GM12878 (cell line): ENCODE results near the gene FPR1. TPM values are rescaled to one million over a fixed set of nuclear protein-coding genes. Genes with fewer than 3 reads are reported as not detected.

Experiments
- ATAC-seq: fragments of 200-7000 bp; cut with Tn5 transposase; 3 replicates; pipeline ENCODE4 v1.9.1; 2020; ENCODE audit warnings: mild to moderate bottlenecking, moderate library complexity
- BruUV-seq: library from RNA; stranded (reverse); fragments of 400-500 nt; replicated peaks from 2 replicates; lab custom pipeline; 2021; lab: Mats Ljungman, UMichigan
- CTCF ChIA-PET: fragments of 300-600 bp; sonication (Branson Sonifier 250); formaldehyde crosslinking; extraction: SDS; loops from one replicate; lab custom pipeline; 2021; ENCODE audit warnings: inconsistent platforms; lab: Yijun Ruan, JAX
- POLR2A ChIA-PET: fragments of 350-600 bp; formaldehyde crosslinking; extraction: SDS; loops from one replicate; lab custom pipeline; 2021; ENCODE audit warnings: inconsistent platforms; lab: Charles Lee
- RAD21 ChIA-PET: fragments of 300-600 bp; sonication (Branson Sonifier 250); formaldehyde crosslinking; loops from one replicate; lab custom pipeline; 2023; ENCODE audit warnings: antibody characterized with exemption; ENCODE audit not compliant: unreplicated experiment; lab: Charles Lee
- SMC1A ChIA-PET: fragments of 300-600 bp; sonication (Branson Sonifier 250); formaldehyde crosslinking; loops from one replicate; lab custom pipeline; 2023; ENCODE audit not compliant: unreplicated experiment, uncharacterized antibody; lab: Charles Lee
- DNase-seq: peaks from one replicate; pipeline ENCODE4 v3.0.0-alpha.2; 2011; ENCODE audit warnings: low read depth, low spot score
- FAIRE-seq: peaks from 3 replicates; lab custom pipeline; 2011; peaks lifted over from hg19 to GRCh38; lab: Jason Lieb, UNC
- H2AFZ ChIP-seq: 2 replicates; pipeline ENCODE4 v1.6.0; 2011; ENCODE audit warnings: low read depth, low read length, control low read depth; ENCODE audit not compliant: control insufficient read depth
- H3K27ac ChIP-seq: 2 replicates; pipeline ENCODE4 v1.5.1; 2011; ENCODE audit warnings: control low read depth; ENCODE audit not compliant: control insufficient read depth, insufficient read depth
- H3K27me3 ChIP-seq, 2 experiments: replicated peaks in 1 of 2; 2 replicates each; pipeline versions ENCODE4 v1.6.0 to v1.6.1; 2011; ENCODE audit warnings: low read length in 1 of 2; ENCODE audit not compliant: control insufficient read depth in 2 of 2, insufficient read depth in 2 of 2
- H3K36me3 ChIP-seq, 2 experiments: 2 replicates each; pipeline ENCODE4 v1.5.1; 2011; ENCODE audit warnings: low read length in 1 of 2; ENCODE audit not compliant: control insufficient read depth in 2 of 2, insufficient read depth in 2 of 2
- H3K4me1 ChIP-seq: 2 replicates; pipeline ENCODE4 v1.6.1; 2011; ENCODE audit warnings: mild to moderate bottlenecking, low read length, moderate library complexity, mixed read lengths; ENCODE audit not compliant: control insufficient read depth, insufficient read depth
- H3K4me2 ChIP-seq: 2 replicates; pipeline ENCODE4 v1.6.0; 2011; ENCODE audit warnings: control low read depth; ENCODE audit not compliant: control insufficient read depth, insufficient read depth
- H3K4me3 ChIP-seq: fragments of 200-600 bp; sonication (generic); 2 replicates; pipeline ENCODE4 v1.5.1; 2016
- H3K79me2 ChIP-seq: 2 replicates; pipeline ENCODE4 v1.6.0; 2011; ENCODE audit warnings: low read length; ENCODE audit not compliant: control insufficient read depth, insufficient read depth
- H3K9ac ChIP-seq: 2 replicates; pipeline ENCODE4 v1.8.0; 2011; ENCODE audit warnings: low read length, control low read depth, mixed read lengths; ENCODE audit not compliant: control insufficient read depth, insufficient read depth
- H3K9me3 ChIP-seq: replicated peaks from 3 replicates; pipeline ENCODE4 v1.5.1; 2011; ENCODE audit warnings: mild to moderate bottlenecking, low read length; ENCODE audit not compliant: control insufficient read depth, insufficient read depth
- H4K20me1 ChIP-seq: 2 replicates; pipeline ENCODE4 v1.6.0; 2011; ENCODE audit not compliant: control insufficient read depth, insufficient read depth
- BCLAF1 ChIP-seq: fragments of 450-650 bp; IDR thresholded peaks from 2 replicates; pipeline ENCODE4 v1.6.1; 2017; ENCODE audit warnings: antibody characterized with exemption, mild to moderate bottlenecking, moderate library complexity
- CBFB ChIP-seq: IDR thresholded peaks from 2 replicates; pipeline ENCODE4 v1.6.1; 2016; ENCODE audit warnings: antibody characterized with exemption, low read depth
- CHD1 ChIP-seq: IDR thresholded peaks from 2 replicates; pipeline ENCODE4 v1.6.1; 2012; ENCODE audit warnings: low read depth, low read length, improper control_type of control experiment
- E2F8 ChIP-seq: fragments of 450-650 bp; IDR thresholded peaks from 2 replicates; pipeline ENCODE4 v1.6.1; 2018; ENCODE audit warnings: mild to moderate bottlenecking, low read depth, moderate library complexity; ENCODE audit not compliant: partially characterized antibody
- ESRRA ChIP-seq: IDR thresholded peaks from 2 replicates; pipeline ENCODE4 v1.6.1; 2012; ENCODE audit warnings: mild to moderate bottlenecking, low read length, improper control_type of control experiment
- EZH2 ChIP-seq: IDR thresholded peaks from 2 replicates; pipeline ENCODE4 v1.6.1; 2012; ENCODE audit warnings: low read depth, mild to moderate bottlenecking, control low read depth, inconsistent platforms, low read length, borderline replicate concordance; ENCODE audit not compliant: control insufficient read depth
- SMARCA5 ChIP-seq: fragments of 450-650 bp; IDR thresholded peaks from 2 replicates; pipeline ENCODE4 v1.6.1; 2017; ENCODE audit warnings: mild to moderate bottlenecking
- STAT1 ChIP-seq: fragments of 450-650 bp; conservative IDR thresholded peaks from 2 replicates; pipeline ENCODE4 v1.6.1; 2014; ENCODE audit warnings: antibody characterized with exemption, mild to moderate bottlenecking
- STAT3 ChIP-seq: IDR thresholded peaks from 2 replicates; pipeline ENCODE4 v1.6.1; 2011; ENCODE audit warnings: low read depth, low read length, improper control_type of control experiment
- TAF1 ChIP-seq: IDR thresholded peaks from 2 replicates; pipeline ENCODE4 v1.6.1; 2011; ENCODE audit warnings: mild to moderate bottlenecking, low read depth, low read length, borderline replicate concordance
- TBL1XR1 ChIP-seq: IDR thresholded peaks from 2 replicates; pipeline ENCODE4 v1.6.1; 2012; ENCODE audit warnings: low read depth, low read length, improper control_type of control experiment
- USF2 ChIP-seq: IDR thresholded peaks from 2 replicates; pipeline ENCODE4 v1.6.1; 2011; ENCODE audit warnings: low read depth, low read length, improper control_type of control experiment, borderline replicate concordance
- ZBED1 ChIP-seq: IDR thresholded peaks from 2 replicates; pipeline ENCODE4 v1.6.1; 2016; ENCODE audit warnings: borderline replicate concordance
- WGBS: methylation state at CpG from one replicate; pipeline ENCODE4 v1.1.6; 2016; ENCODE audit warnings: low lambda C conversion rate; ENCODE audit not compliant: insufficient replicate concordance, insufficient coverage; ENCODE audit errors: missing lambda C conversion rate; 5-methylcytosine and 5-hydroxymethylcytosine counted together
- in situ Hi-C: fragments of 300-500 bp; cut with MboI; formaldehyde crosslinking; loops from 9 replicates; pipeline ENCODE4 v1.14.3; 2018; ENCODE audit warnings: mixed read lengths
- intact Hi-C: fragments of 100-400 bp; cut with micrococcal nuclease; formaldehyde crosslinking; loops from one replicate; pipeline ENCODE4 v1.14.2; 2022; ENCODE audit not compliant: unreplicated experiment
- polyA plus RNA-seq, 11 experiments: library from polyadenylated mRNA; depleted of rRNA in 4 of 11; unstranded in 6 of 11; stranded (reverse) in 5 of 11; fragments of >200 nt; fragmentation: Nextera tagmentation in 4 of 11; fragmentation: Illumina TruSeq in 1 of 11; extraction: Ambion mirVana in 4 of 11; extraction: Trizol in 1 of 11; gene quantifications; 1 replicate in 1 of 11; 2 replicates in 10 of 11; pipeline versions ENCODE4 v1.2.1 to v1.2.3, GENCODE V29; 2011 to 2016; ENCODE audit warnings: inconsistent platforms in 2 of 11, missing spikeins in 2 of 11, low read depth in 1 of 11
- total RNA-seq, 4 experiments: library from RNA; depleted of rRNA in 3 of 4; stranded (reverse); fragments of >200 nt in 3 of 4; fragmentation: Illumina TruSeq in 1 of 4; extraction: Trizol in 1 of 4; gene quantifications; 2 replicates each; pipeline versions ENCODE4 v1.2.1 to v1.2.3, GENCODE V29; 2013 to 2021

FPR1 gene
- total and polyA plus RNA-seq, 10 of the 15 experiments (the other 5 are each of a cell fraction or from before 2014, with no cell fraction given): not detected

- SMC1A ChIA-PET: no interaction called here
- in situ Hi-C loops (no loop called here), intact Hi-C loops (no loop called here)
- ATAC-seq (no peak), DNase-seq (no peak), FAIRE-seq (no peak)
- H3K4me1 ChIP-seq: no peaks in the 10 kb centered on the region; the same call in 1 of the 2 replicates
- H2AFZ ChIP-seq: no peak overlapping the region
- BruUV-seq: no TSS peak
- H3K79me2 ChIP-seq: peaks cover 3% of the 10 kb centered on the region
- H3K27me3 ChIP-seq: no peaks in the 10 kb centered on the region; a peak in 1 of 4 replicates
- H3K9ac ChIP-seq: no peak overlapping the region
- no peaks in the 10 kb centered on the region for H4K20me1 ChIP-seq
- TF ChIP-seq STAT3 (no peak), BCLAF1 (no peak), ZBED1 (no peak), STAT1 (no peak), EZH2 (no peak), USF2 (no peak), ESRRA (no peak), E2F8 (no peak), TBL1XR1 (no peak), CHD1 (no peak), TAF1 (no peak), CBFB (no peak), SMARCA5 (no peak)
- RAD21 ChIA-PET: no interaction called here
- no peak overlapping the region for H3K27ac ChIP-seq
- H3K9me3 ChIP-seq: peaks cover 1% of the 10 kb centered on the region; the same call in 1 of the 3 replicates
- POLR2A ChIA-PET: no interaction called here
- H3K36me3 ChIP-seq: no peaks in the 10 kb centered on the region
- H3K4me2 ChIP-seq: no peak overlapping the region
- CTCF ChIA-PET: no interaction called here
- no peak overlapping the region for H3K4me3 ChIP-seq
- 100% methylated on average over 3 of the region's 3 CpGs for WGBS
Observed at GRCh38 chr19:51706885-51707284, 44.8 kb downstream of the FPR1 start.
